ENCODE data around the gene GLG1.

DNA sequence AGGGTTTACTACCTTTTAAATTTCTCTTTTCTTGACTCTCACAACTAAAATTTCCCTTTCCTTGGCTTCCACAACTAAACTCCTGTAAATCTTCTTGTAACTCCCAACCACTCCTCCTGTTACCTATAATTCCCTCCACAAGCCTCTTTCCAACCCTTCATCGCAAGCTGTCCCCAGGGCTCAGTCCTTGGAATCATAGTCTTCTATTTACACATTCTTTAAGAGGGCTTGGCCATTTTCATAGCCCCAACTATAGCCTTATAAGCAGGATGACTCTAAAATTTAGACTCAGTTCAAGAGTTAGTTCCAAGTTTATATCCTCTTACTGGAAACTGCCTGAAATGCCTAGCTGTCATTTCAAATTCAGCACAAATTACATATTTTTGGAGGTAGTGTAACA, 23.9 kb downstream of the GLG1 start:
- TF ChIP-seq GATA3 (IDR thresholded peaks at IDR 0.05; ENCODE audit: low read depth, low read length), result no peak
- TF ChIP-seq GATA2 (IDR thresholded peaks at IDR 0.05; ENCODE audit: low read depth, low read length), result no peak
